ENCODE data around the gene PORCN.
"Not testable (repeated sequence)": the region's sequence is repeated elsewhere in the genome, so short reads cannot be mapped to it uniquely, and the experiment has no call there.

Gene PORCN

DNA sequence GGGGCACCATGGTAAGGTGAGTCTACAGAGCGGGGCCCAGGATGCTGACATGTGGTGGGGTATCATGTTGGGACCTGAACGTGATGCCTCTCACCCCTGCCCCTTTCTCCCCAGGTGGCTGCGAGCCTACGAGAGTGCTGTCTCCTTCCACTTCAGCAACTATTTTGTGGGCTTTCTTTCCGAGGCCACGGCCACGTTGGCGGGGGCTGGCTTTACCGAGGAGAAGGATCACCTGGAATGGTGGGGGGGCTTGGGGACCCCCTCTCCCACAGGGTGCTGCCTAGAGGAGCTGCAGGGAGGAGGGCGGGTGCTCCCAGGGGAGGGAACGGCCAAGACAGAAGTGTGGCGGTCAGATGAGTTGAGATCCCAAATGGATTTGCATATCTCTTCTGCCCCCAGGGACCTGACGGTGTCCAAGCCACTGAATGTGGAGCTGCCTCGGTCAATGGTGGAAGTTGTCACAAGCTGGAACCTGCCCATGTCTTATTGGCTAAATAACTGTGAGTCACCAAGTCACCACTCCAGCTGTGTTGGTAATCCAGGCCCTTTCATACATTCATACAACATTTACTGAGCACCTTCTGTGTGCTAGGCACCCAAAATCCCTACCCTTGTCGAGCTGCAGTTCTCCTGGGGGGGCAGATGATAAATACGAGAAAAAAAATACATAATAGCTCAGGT lies 5.5 kb downstream of the PORCN start:
- DNase-seq, result no peak

- DNase-seq, result no peak
Observed at GRCh38 chrX:48514868-48515460, 6.2 kb downstream of the PORCN start.

- DNase-seq, result no peak
Observed at GRCh38 chrX:48515842-48516241, 7.0 kb downstream of the PORCN start.

- no peak for DNase-seq
Observed at GRCh38 chrX:48516285-48516684, 7.5 kb downstream of the PORCN start.

GRCh38 chrX:48516987-48517386 lies 8.2 kb downstream of the PORCN start:
- no peak for DNase-seq

DNA sequence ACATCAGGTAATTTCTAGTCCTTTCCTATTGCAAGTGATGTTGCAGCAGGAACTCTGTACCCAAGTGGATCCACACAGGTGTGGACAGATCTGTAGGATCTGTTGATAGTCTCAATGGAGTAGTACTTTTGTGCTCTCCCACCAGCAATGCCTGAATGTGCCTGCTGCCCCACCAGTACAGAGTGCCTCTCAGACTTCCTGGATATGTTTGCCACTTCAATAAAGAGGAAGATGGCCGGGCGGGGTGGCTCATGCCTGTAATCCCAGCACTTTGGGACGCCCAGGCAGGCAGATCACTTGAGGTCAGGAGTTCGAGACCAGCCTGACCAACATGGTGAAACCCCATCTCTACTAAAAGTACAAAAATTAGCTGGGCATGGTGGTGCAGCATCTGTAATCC lies 10.7 kb downstream of the PORCN start:
- not testable (repeated sequence) for DNase-seq

- no peak for DNase-seq
Observed at GRCh38 chrX:48520455-48520854, 11.7 kb downstream of the PORCN start.

- DNase-seq, result no peak
Observed at GRCh38 chrX:48520976-48521352, 12.2 kb downstream of the PORCN start.

- peak; percentile 97 for DNase-seq
Observed at GRCh38 chrX:48521353-48522243, 12.8 kb downstream of the PORCN start, which contains the start of gene EBP. Gene EBP, plus strand, starts transcription at chrX:48521808. Its CDS starts 1,964 bp downstream, at chrX:48523772.

GRCh38 chrX:48522291-48522690 lies 13.5 kb downstream of the PORCN start:
- DNase-seq, result no peak

DNA sequence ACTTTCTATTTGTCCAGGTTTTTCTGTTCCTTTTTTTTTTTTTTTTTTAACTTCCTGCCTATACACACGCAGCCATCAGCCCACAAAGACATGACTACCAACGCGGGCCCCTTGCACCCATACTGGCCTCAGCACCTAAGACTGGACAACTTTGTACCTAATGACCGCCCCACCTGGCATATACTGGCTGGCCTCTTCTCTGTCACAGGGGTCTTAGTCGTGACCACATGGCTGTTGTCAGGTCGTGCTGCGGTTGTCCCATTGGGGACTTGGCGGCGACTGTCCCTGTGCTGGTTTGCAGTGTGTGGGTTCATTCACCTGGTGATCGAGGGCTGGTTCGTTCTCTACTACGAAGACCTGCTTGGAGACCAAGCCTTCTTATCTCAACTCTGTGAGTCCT lies 14.9 kb downstream of the PORCN start:
- no peak for DNase-seq

- DNase-seq, result not testable (repeated sequence)
Observed at GRCh38 chrX:48525853-48526252, 17.1 kb downstream of the PORCN start.

- no peak for DNase-seq
Observed at GRCh38 chrX:48530736-48531135, 21.9 kb downstream of the PORCN start.

GRCh38 chrX:48531358-48531959 lies 22.7 kb downstream of the PORCN start:
- no peak for DNase-seq

DNA sequence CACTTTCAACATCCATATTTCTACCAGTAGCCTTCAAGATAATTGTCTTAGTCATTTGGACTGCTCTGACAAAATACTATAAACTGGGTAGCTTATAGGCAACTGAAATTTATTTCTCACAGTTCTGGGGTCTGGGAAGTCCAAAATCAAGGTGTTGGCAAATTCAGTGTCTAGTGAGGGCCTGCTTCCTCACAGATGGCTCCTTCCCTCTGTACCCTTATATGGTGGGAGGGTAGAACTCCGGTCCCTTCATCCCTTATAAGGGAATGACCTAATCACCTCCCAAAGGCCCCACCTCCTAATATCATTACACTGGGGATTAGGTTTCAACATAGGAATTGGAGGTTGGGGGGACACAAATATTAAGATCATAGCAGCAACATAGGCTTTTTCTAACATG lies 23.4 kb downstream of the PORCN start:
- DNase-seq, result no peak

GRCh38 chrX:48533165-48533564 lies 24.4 kb downstream of the PORCN start:
- no peak for DNase-seq

- DNase-seq, result no peak
Observed at GRCh38 chrX:48538641-48539344, 30.0 kb downstream of the PORCN start.

DNA sequence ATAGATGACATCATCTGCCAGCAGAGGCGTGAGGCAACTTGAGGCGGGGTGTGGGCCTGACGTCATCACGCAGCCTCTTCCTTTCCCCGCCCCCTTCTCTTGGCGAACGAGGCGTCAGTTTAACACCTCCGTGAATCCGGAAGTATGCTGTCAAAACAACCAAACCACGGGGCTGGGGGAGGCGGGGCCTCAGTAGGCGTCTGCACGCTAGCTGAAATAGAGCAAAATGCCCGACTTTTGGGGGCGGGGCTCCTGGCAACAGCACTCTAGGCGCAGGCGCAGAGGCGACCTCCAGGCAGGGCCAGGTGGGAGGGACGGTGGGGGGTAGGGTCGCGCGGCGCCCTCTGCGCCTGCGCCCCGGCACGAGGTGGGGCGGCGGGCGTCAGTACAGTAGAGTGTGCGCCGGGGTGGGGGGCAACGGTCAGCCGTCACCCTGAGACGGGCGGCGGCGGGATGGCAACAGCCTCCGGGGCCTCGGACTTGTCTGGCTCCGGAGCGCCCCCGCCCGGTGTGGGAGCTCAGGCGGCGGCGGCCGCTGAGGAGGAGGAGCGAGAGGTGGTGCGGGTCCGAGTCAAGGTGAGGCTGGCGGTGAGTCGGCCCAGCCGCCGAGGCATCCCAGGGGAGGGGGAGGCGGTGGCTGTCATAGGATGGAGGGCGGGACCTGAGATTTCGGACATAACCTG lies 30.7 kb downstream of the PORCN start, which contains the start of gene TBC1D25:
TSS of gene TBC1D25 (plus strand) at position 370 of the 683 bp plus-strand sequence. CDS start at position 454, 84 bp downstream.
- DNase-seq, result peak; percentile 83

- no peak for DNase-seq
Observed at GRCh38 chrX:48540028-48540375, 31.2 kb downstream of the PORCN start.

GRCh38 chrX:48540480-48540879 lies 31.7 kb downstream of the PORCN start:
- DNase-seq, result no peak

DNA sequence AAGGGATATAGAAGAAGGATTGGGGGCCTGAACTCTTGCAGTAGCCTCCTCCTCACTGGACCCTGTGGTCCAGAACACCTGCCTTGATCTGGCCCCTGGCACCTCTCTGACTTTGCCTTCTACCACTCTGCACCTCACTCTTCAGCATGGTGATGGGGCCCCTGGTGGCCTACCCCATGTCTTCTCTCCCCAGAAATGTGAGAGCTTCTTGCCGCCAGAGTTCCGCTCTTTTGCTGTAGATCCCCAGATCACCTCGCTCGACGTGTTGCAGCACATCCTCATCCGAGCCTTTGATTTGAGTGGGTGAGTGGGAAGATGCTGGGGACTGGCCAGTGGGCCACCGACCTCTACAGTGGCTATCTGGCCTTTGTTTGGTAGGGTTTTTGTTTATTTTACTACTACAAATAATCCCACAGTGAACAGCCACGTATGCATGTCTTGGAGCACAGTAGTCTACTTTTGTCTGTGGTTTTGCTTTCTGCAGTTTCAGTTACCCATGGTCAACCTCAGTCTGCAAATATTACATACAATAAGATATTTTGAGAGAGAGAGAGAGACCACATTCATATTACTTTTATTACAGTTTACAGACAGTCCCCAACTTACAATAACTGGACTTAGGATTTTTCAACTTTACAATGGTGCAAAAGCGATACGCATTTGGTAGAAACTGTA lies 32.5 kb downstream of the PORCN start:
- DNase-seq, result no peak
